IPS-18a (cell line): ENCODE results near the gene DIAPH2.

ENCODE experiments used
- H3K27ac ChIP-seq: one replicate; pipeline ENCODE4 v1.5.1; 2013; ENCODE audit warnings: low read length
- H3K27me3 ChIP-seq: one replicate; pipeline ENCODE4 v1.6.1; 2013; ENCODE audit warnings: mild to moderate bottlenecking, low read length; ENCODE audit not compliant: control insufficient read depth, insufficient read depth
- H3K36me3 ChIP-seq: one replicate; pipeline ENCODE4 v1.6.1; 2013; ENCODE audit warnings: low read depth, low read length; ENCODE audit not compliant: control insufficient read depth
- H3K4me1 ChIP-seq: one replicate; pipeline ENCODE4 v1.6.1; 2013; ENCODE audit warnings: low read depth, low read length; ENCODE audit not compliant: control insufficient read depth
- H3K4me3 ChIP-seq: one replicate; pipeline ENCODE4 v1.5.1; 2013; ENCODE audit warnings: low read length
- H3K9ac ChIP-seq: one replicate; pipeline ENCODE4 v1.6.1; 2013; ENCODE audit warnings: mild to moderate bottlenecking, low read length, moderate library complexity
- H3K9me3 ChIP-seq: one replicate; pipeline ENCODE4 v1.6.1; 2013; ENCODE audit warnings: low read depth, low read length; ENCODE audit not compliant: control insufficient read depth

The DIAPH2 gene

GRCh38 chrX:96763608-96764007, 79.0 kb downstream of the DIAPH2 start:
- Histone ChIP-seq H3K9ac (no peak overlapping the region), H3K36me3 (no peaks in the 10 kb centered on the region), H3K4me1 (peaks cover 18% of the 10 kb centered on the region), H3K27me3 (no peaks in the 10 kb centered on the region), H3K4me3 (no peak overlapping the region), H3K9me3 (no peaks in the 10 kb centered on the region), H3K27ac (no peak overlapping the region)

- no peaks in the 10 kb centered on the region for H3K27me3 ChIP-seq
- H3K4me1 ChIP-seq = peaks cover 18% of the 10 kb centered on the region
These were observed 80.2 kb downstream of the DIAPH2 start for GRCh38 chrX:96764864-96765263.

GRCh38 chrX:96770315-96770714, 85.7 kb downstream of the DIAPH2 start:
- H3K4me1 ChIP-seq = no peaks in the 10 kb centered on the region
- no peak overlapping the region for H3K4me3 ChIP-seq
- H3K9ac ChIP-seq = no peak overlapping the region
- H3K9me3 ChIP-seq = no peaks in the 10 kb centered on the region
- no peaks in the 10 kb centered on the region for H3K36me3 ChIP-seq
- no peaks in the 10 kb centered on the region for H3K27me3 ChIP-seq
- no peak overlapping the region for H3K27ac ChIP-seq

More at GRCh38 chrX:96764864-96765263, 80.2 kb downstream of the DIAPH2 start:
- Histone ChIP-seq H3K4me3 (no peak overlapping the region), H3K27ac (no peak overlapping the region), H3K36me3 (no peaks in the 10 kb centered on the region), H3K9ac (no peak overlapping the region), H3K9me3 (no peaks in the 10 kb centered on the region)

- Histone ChIP-seq H3K4me1 (no peaks in the 10 kb centered on the region), H3K9me3 (no peaks in the 10 kb centered on the region), H3K27me3 (no peaks in the 10 kb centered on the region), H3K36me3 (no peaks in the 10 kb centered on the region), H3K4me3 (no peak overlapping the region), H3K27ac (no peak overlapping the region), H3K9ac (no peak overlapping the region)
These were observed 86.8 kb downstream of the DIAPH2 start for GRCh38 chrX:96771486-96771885.

- Histone ChIP-seq H3K9ac (no peak overlapping the region), H3K27ac (no peak overlapping the region), H3K27me3 (no peaks in the 10 kb centered on the region), H3K36me3 (no peaks in the 10 kb centered on the region), H3K9me3 (no peaks in the 10 kb centered on the region), H3K4me3 (no peak overlapping the region), H3K4me1 (no peaks in the 10 kb centered on the region)
These were observed 89.5 kb downstream of the DIAPH2 start for GRCh38 chrX:96774116-96774515.

GRCh38 chrX:96776966-96777365, 92.3 kb downstream of the DIAPH2 start:
- no peak overlapping the region for H3K4me3 ChIP-seq
- no peaks in the 10 kb centered on the region for H3K27me3 ChIP-seq
- no peaks in the 10 kb centered on the region for H3K4me1 ChIP-seq
- H3K27ac ChIP-seq = no peak overlapping the region
- H3K9ac ChIP-seq = no peak overlapping the region
- no peaks in the 10 kb centered on the region for H3K9me3 ChIP-seq
- H3K36me3 ChIP-seq = no peaks in the 10 kb centered on the region

- no peaks in the 10 kb centered on the region for H3K27me3 ChIP-seq
- no peak overlapping the region for H3K4me3 ChIP-seq
- H3K9ac ChIP-seq = no peak overlapping the region
- no peaks in the 10 kb centered on the region for H3K36me3 ChIP-seq
- no peaks in the 10 kb centered on the region for H3K4me1 ChIP-seq
- H3K9me3 ChIP-seq = no peaks in the 10 kb centered on the region
- H3K27ac ChIP-seq = no peak overlapping the region
These were observed 106.9 kb downstream of the DIAPH2 start for GRCh38 chrX:96791559-96791958.

- Histone ChIP-seq H3K4me3 (no peak overlapping the region), H3K27ac (no peak overlapping the region), H3K36me3 (no peaks in the 10 kb centered on the region), H3K9me3 (no peaks in the 10 kb centered on the region), H3K4me1 (no peaks in the 10 kb centered on the region), H3K9ac (no peak overlapping the region), H3K27me3 (no peaks in the 10 kb centered on the region)
These were observed 107.4 kb downstream of the DIAPH2 start for GRCh38 chrX:96792047-96792446.

GRCh38 chrX:96798982-96799381, 114.3 kb downstream of the DIAPH2 start:
- Histone ChIP-seq H3K27ac (no peak overlapping the region), H3K9me3 (no peaks in the 10 kb centered on the region), H3K9ac (no peak overlapping the region), H3K4me1 (no peaks in the 10 kb centered on the region), H3K4me3 (no peak overlapping the region), H3K27me3 (no peaks in the 10 kb centered on the region), H3K36me3 (no peaks in the 10 kb centered on the region)

- Histone ChIP-seq H3K4me1 (no peaks in the 10 kb centered on the region), H3K27ac (no peak overlapping the region), H3K4me3 (no peak overlapping the region), H3K27me3 (no peaks in the 10 kb centered on the region), H3K9me3 (no peaks in the 10 kb centered on the region), H3K36me3 (no peaks in the 10 kb centered on the region), H3K9ac (no peak overlapping the region)
These were observed 122.7 kb downstream of the DIAPH2 start for GRCh38 chrX:96807318-96807717.

- H3K4me1 ChIP-seq = peaks cover 5% of the 10 kb centered on the region
- no peak overlapping the region for H3K4me3 ChIP-seq
- H3K27me3 ChIP-seq = no peaks in the 10 kb centered on the region
- no peak overlapping the region for H3K9ac ChIP-seq
- no peaks in the 10 kb centered on the region for H3K9me3 ChIP-seq
- no peak overlapping the region for H3K27ac ChIP-seq
- no peaks in the 10 kb centered on the region for H3K36me3 ChIP-seq
These were observed 136.3 kb downstream of the DIAPH2 start for GRCh38 chrX:96820935-96821334.

GRCh38 chrX:96824166-96824565, 139.5 kb downstream of the DIAPH2 start:
- Histone ChIP-seq H3K27me3 (no peaks in the 10 kb centered on the region), H3K27ac (no peak overlapping the region), H3K9me3 (no peaks in the 10 kb centered on the region), H3K4me1 (peaks cover 5% of the 10 kb centered on the region), H3K9ac (no peak overlapping the region), H3K36me3 (no peaks in the 10 kb centered on the region), H3K4me3 (no peak overlapping the region)
